ENCODE results near the gene CCP110. TPM values are rescaled to one million over a fixed set of nuclear protein-coding genes. Genes with fewer than 3 reads are reported as not detected.

Gene CCP110
- total RNA-seq, 2 experiments from 2014 or later: 44.7 to 50.9 TPM

GRCh38 chr16:19517424-19518089 lies 6.2 kb upstream of the CCP110 start:
- CTCF ChIA-PET: interaction anchor here (1.0 to 3.1 kb wide), 7 partner anchors 9 to 134 kb away, joined by 3 to 27 read pairs (median 5); partner anchors contain the start of gene VPS35L
- Mint-ChIP-seq H3K27ac (peak overlapping the region; percentile 78), H3K36me3 (ENCODE audit: low read depth) (peaks cover 52% of the 10 kb centered on the region), H3K4me1 (peaks cover 72% of the 10 kb centered on the region), H3K27me3 (no peaks in the 10 kb centered on the region), H3K9me3 (no peaks in the 10 kb centered on the region), H3K4me3 (peak overlapping the region; percentile 41)
- POLR2A ChIA-PET: interaction anchor here (0.7 to 2.4 kb wide), 8 partner anchors 8 to 716 kb away, joined by 3 to 13 read pairs (median 4); partner anchors contain the start of genes ITPRIPL2 and VPS35L
- DNase-seq: peak; percentile 45

GRCh38 chr16:19518388-19518787 lies 5.4 kb upstream of the CCP110 start:
- peak overlapping the region; percentile 2 for H3K4me3 Mint-ChIP-seq
- peak overlapping the region; percentile 78 for H3K27ac Mint-ChIP-seq
- peaks cover 75% of the 10 kb centered on the region for H3K4me1 Mint-ChIP-seq
- POLR2A ChIA-PET: interaction anchor here (1.0 to 2.4 kb wide), 2 partner anchors 10 to 37 kb away, joined by 6 to 13 read pairs; partner anchors contain the start of gene VPS35L
- H3K36me3 Mint-ChIP-seq (ENCODE audit: low read depth): peaks cover 45% of the 10 kb centered on the region
- DNase-seq: no peak
- H3K9me3 Mint-ChIP-seq: no peaks in the 10 kb centered on the region
- H3K27me3 Mint-ChIP-seq: no peaks in the 10 kb centered on the region
- CTCF ChIA-PET: interaction anchor here (1.3 to 3.1 kb wide), 3 partner anchors 38 to 135 kb away, joined by 3 to 14 read pairs (median 5); partner anchors contain the start of gene VPS35L

- ChIA-PET POLR2A (interaction anchor here (1.0 to 2.2 kb wide), 6 partner anchors 18 to 140 kb away, joined by 3 to 21 read pairs (median 4); partner anchors contain the start of gene VPS35L), CTCF (interaction anchor here (0.7 to 3.1 kb wide), 2 partner anchors 8 to 34 kb away, joined by 3 to 12 read pairs; partner anchors contain the start of gene VPS35L)
- Mint-ChIP-seq H3K9me3 (no peaks in the 10 kb centered on the region), H3K27ac (peak overlapping the region; percentile 89), H3K4me1 (peaks cover 68% of the 10 kb centered on the region), H3K27me3 (no peaks in the 10 kb centered on the region), H3K4me3 (peak overlapping the region; percentile 93), H3K36me3 (ENCODE audit: low read depth) (peaks cover 34% of the 10 kb centered on the region)
- DNase-seq: peak; percentile 41
These were observed 2.8 kb upstream of the CCP110 start for GRCh38 chr16:19520861-19521331.

GRCh38 chr16:19521471-19522396 lies 2.0 kb upstream of the CCP110 start, which contains the start of gene GDE1:
GDE1 (minus strand) TSS chr16:19522098; CDS start chr16:19521964, 134 bp downstream.
- H3K9me3 Mint-ChIP-seq: no peaks in the 10 kb centered on the region
- ChIA-PET POLR2A (interaction anchor here (1.0 to 2.2 kb wide), 7 partner anchors 17 to 141 kb away, joined by 3 to 21 read pairs (median 4); partner anchors contain the start of gene VPS35L), CTCF (interaction anchor here (0.6 to 3.1 kb wide), 3 partner anchors 9 to 33 kb away, joined by 3 to 12 read pairs (median 3); partner anchors contain the start of gene VPS35L)
- peak; percentile 94 for DNase-seq
- no peaks in the 10 kb centered on the region for H3K27me3 Mint-ChIP-seq
- peak within 1 kb of the TSS; percentile 93 for H3K4me3 Mint-ChIP-seq
- H3K27ac Mint-ChIP-seq: peak within 1 kb of the TSS; percentile 89
- peaks cover 28% of the 10 kb centered on the region for H3K36me3 Mint-ChIP-seq (ENCODE audit: low read depth)
- peaks cover 67% of the 10 kb centered on the region for H3K4me1 Mint-ChIP-seq

- H3K9me3 Mint-ChIP-seq: no peaks in the 10 kb centered on the region
- H3K4me1 Mint-ChIP-seq: peaks cover 65% of the 10 kb centered on the region
- peak overlapping the region; percentile 89 for H3K27ac Mint-ChIP-seq
- peak overlapping the region; percentile 93 for H3K4me3 Mint-ChIP-seq
- H3K27me3 Mint-ChIP-seq: no peaks in the 10 kb centered on the region
- DNase-seq: no peak
- ChIA-PET CTCF (interaction anchor here (0.6 to 3.1 kb wide), 2 partner anchors 11 to 33 kb away, joined by 3 to 12 read pairs; partner anchors contain the start of gene VPS35L), POLR2A (interaction anchor here (1.0 to 1.2 kb wide), 2 partner anchors 19 to 20 kb away, joined by 3 to 4 read pairs; no protein-coding TSS in a partner anchor)
- peaks cover 25% of the 10 kb centered on the region for H3K36me3 Mint-ChIP-seq (ENCODE audit: low read depth)
These were observed 1.4 kb upstream of the CCP110 start for GRCh38 chr16:19522397-19522732.

- no peak for DNase-seq
- no peaks in the 10 kb centered on the region for H3K27me3 Mint-ChIP-seq
- peaks cover 23% of the 10 kb centered on the region for H3K36me3 Mint-ChIP-seq (ENCODE audit: low read depth)
- ChIA-PET POLR2A (interaction anchor here (1.0 to 3.4 kb wide), 3 partner anchors 19 to 32 kb away, joined by 3 to 103 read pairs (median 4); partner anchors contain the start of gene VPS35L), CTCF (interaction anchor here (0.6 to 3.1 kb wide), 2 partner anchors 12 to 32 kb away, joined by 3 to 12 read pairs; partner anchors contain the start of gene VPS35L)
- H3K4me3 Mint-ChIP-seq: no peak overlapping the region
- H3K4me1 Mint-ChIP-seq: peaks cover 62% of the 10 kb centered on the region
- H3K9me3 Mint-ChIP-seq: no peaks in the 10 kb centered on the region
- H3K27ac Mint-ChIP-seq: no peak overlapping the region
These were observed 982 bp upstream of the CCP110 start for GRCh38 chr16:19522760-19523159.

GRCh38 chr16:19523184-19523558 lies 571 bp upstream of the CCP110 start:
- peaks cover 27% of the 10 kb centered on the region for H3K36me3 Mint-ChIP-seq (ENCODE audit: low read depth)
- H3K9me3 Mint-ChIP-seq: no peaks in the 10 kb centered on the region
- H3K4me3 Mint-ChIP-seq: no peak overlapping the region
- H3K27ac Mint-ChIP-seq: no peak overlapping the region
- ChIA-PET CTCF (interaction anchor here (0.6 to 2.2 kb wide), 3 partner anchors 20 to 438 kb away, joined by 3 to 30 read pairs (median 10); partner anchors contain the start of gene VPS35L), POLR2A (interaction anchor here (0.7 to 3.4 kb wide), 7 partner anchors 13 to 456 kb away, joined by 3 to 103 read pairs (median 8); partner anchors contain the start of genes COQ7, ITPRIPL2 and VPS35L)
- H3K27me3 Mint-ChIP-seq: no peaks in the 10 kb centered on the region
- DNase-seq: no peak
- peaks cover 60% of the 10 kb centered on the region for H3K4me1 Mint-ChIP-seq

- ChIA-PET CTCF (interaction anchor here (0.8 to 2.2 kb wide), 4 partner anchors 8 to 33 kb away, joined by 3 to 30 read pairs (median 6); partner anchors contain the start of gene VPS35L), POLR2A (interaction anchor here (0.6 to 3.4 kb wide), 15 partner anchors 12 to 736 kb away, joined by 3 to 103 read pairs (median 5); partner anchors contain the start of genes COQ7, ITPRIPL2 and VPS35L)
- Mint-ChIP-seq H3K9me3 (no peaks in the 10 kb centered on the region), H3K27me3 (no peaks in the 10 kb centered on the region), H3K36me3 (ENCODE audit: low read depth) (peaks cover 34% of the 10 kb centered on the region), H3K27ac (peak overlapping the region; percentile 83), H3K4me1 (peaks cover 50% of the 10 kb centered on the region), H3K4me3 (peak overlapping the region; percentile 96)
- DNase-seq: no peak
These were observed 544 bp downstream of the CCP110 start for GRCh38 chr16:19524356-19524615.

- H3K9me3 Mint-ChIP-seq: no peaks in the 10 kb centered on the region
- H3K4me3 Mint-ChIP-seq: peak overlapping the region; percentile 96
- CTCF ChIA-PET: interaction anchor here (0.7 to 2.2 kb wide), 5 partner anchors 8 to 33 kb away, joined by 3 to 30 read pairs (median 3); partner anchors contain the start of gene VPS35L
- POLR2A ChIA-PET: interaction anchor here (0.6 to 3.4 kb wide), 16 partner anchors 11 to 737 kb away, joined by 3 to 103 read pairs (median 4); partner anchors contain the start of genes COQ7, ITPRIPL2 and VPS35L
- H3K36me3 Mint-ChIP-seq (ENCODE audit: low read depth): peaks cover 36% of the 10 kb centered on the region
- H3K27ac Mint-ChIP-seq: peak overlapping the region; percentile 83
- H3K4me1 Mint-ChIP-seq: peaks cover 46% of the 10 kb centered on the region
- H3K27me3 Mint-ChIP-seq: no peaks in the 10 kb centered on the region
- no peak for DNase-seq
These were observed 1.1 kb downstream of the CCP110 start for GRCh38 chr16:19524616-19525384.

- peak overlapping the region; percentile 96 for H3K4me3 Mint-ChIP-seq
- CTCF ChIA-PET: interaction anchor here (0.7 to 2.2 kb wide), 3 partner anchors 9 to 30 kb away, joined by 3 to 10 read pairs (median 3); partner anchors contain the start of gene VPS35L
- no peaks in the 10 kb centered on the region for H3K9me3 Mint-ChIP-seq
- no peaks in the 10 kb centered on the region for H3K27me3 Mint-ChIP-seq
- POLR2A ChIA-PET: interaction anchor here (0.6 to 3.4 kb wide), 7 partner anchors 8 to 30 kb away, joined by 3 to 103 read pairs (median 8); partner anchors contain the start of gene VPS35L
- H3K27ac Mint-ChIP-seq: peak overlapping the region; percentile 83
- H3K4me1 Mint-ChIP-seq: peaks cover 42% of the 10 kb centered on the region
- DNase-seq: no peak
- H3K36me3 Mint-ChIP-seq (ENCODE audit: low read depth): peaks cover 42% of the 10 kb centered on the region
These were observed 1.6 kb downstream of the CCP110 start for GRCh38 chr16:19525385-19525723.

GRCh38 chr16:19527161-19527560 lies 3.4 kb downstream of the CCP110 start:
- CTCF ChIA-PET: interaction anchor here (1.1 to 1.9 kb wide), 3 partner anchors 24 to 28 kb away, joined by 4 to 9 read pairs (median 8); partner anchors contain the start of gene VPS35L
- Mint-ChIP-seq H3K4me3 (no peak overlapping the region), H3K9me3 (no peaks in the 10 kb centered on the region), H3K4me1 (peaks cover 30% of the 10 kb centered on the region), H3K27ac (no peak overlapping the region), H3K36me3 (ENCODE audit: low read depth) (peaks cover 44% of the 10 kb centered on the region), H3K27me3 (no peaks in the 10 kb centered on the region)
- no peak for DNase-seq
- POLR2A ChIA-PET: interaction anchor here (1.7 kb wide), 1 partner anchor 28 kb away, joined by 4 read pairs; the partner anchor contains the start of gene VPS35L
